GM12878 (cell line): ENCODE results near the gene PPARD. TPM values are rescaled to one million over a fixed set of nuclear protein-coding genes. Genes with fewer than 3 reads are reported as not detected.

Experiments
- BCL11A ChIP-seq: IDR thresholded peaks from 2 replicates; pipeline ENCODE4 v1.6.1; 2011; ENCODE audit warnings: low read depth, low read length
- BCLAF1 ChIP-seq: fragments of 450-650 bp; IDR thresholded peaks from 2 replicates; pipeline ENCODE4 v1.6.1; 2017; ENCODE audit warnings: antibody characterized with exemption, mild to moderate bottlenecking, moderate library complexity
- BHLHE40 ChIP-seq, 2 experiments: fragments of 450-650 bp in 1 of 2; IDR thresholded peaks; 2 replicates each; pipeline ENCODE4 v1.6.1; 2011 to 2017; ENCODE audit warnings: low read depth in 2 of 2, borderline replicate concordance in 1 of 2, improper control_type of control experiment in 1 of 2, low read length in 1 of 2, mild to moderate bottlenecking in 1 of 2
- BMI1 ChIP-seq: fragments of 450-650 bp; IDR thresholded peaks from 2 replicates; pipeline ENCODE4 v1.6.1; 2016; ENCODE audit warnings: mild to moderate bottlenecking, moderate library complexity, borderline replicate concordance
- CBX5 ChIP-seq: sonication (generic); IDR thresholded peaks from 2 replicates; pipeline ENCODE4 v1.6.1; 2016; ENCODE audit warnings: low read depth, moderate library complexity, mild to moderate bottlenecking, inconsistent platforms
- CHD4 ChIP-seq: fragments of 200-600 bp; sonication (generic); IDR thresholded peaks from 2 replicates; pipeline ENCODE4 v1.6.1; 2016; ENCODE audit warnings: mild to moderate bottlenecking
- EGR1 ChIP-seq, 2 experiments: IDR thresholded peaks; 1 replicate in 1 of 2; 2 replicates in 1 of 2; pipeline ENCODE4 v1.6.1; 2011 to 2012; ENCODE audit warnings: low read depth in 2 of 2, low read length in 2 of 2, borderline replicate concordance in 1 of 2, mild to moderate bottlenecking in 1 of 2, moderate library complexity in 1 of 2
- FOXM1 ChIP-seq: IDR thresholded peaks from 2 replicates; pipeline ENCODE4 v1.6.1; 2012; ENCODE audit warnings: low read depth, mild to moderate bottlenecking, inconsistent platforms, low read length, moderate library complexity
- KLF5 ChIP-seq: fragments of 450-650 bp; IDR thresholded peaks from 2 replicates; pipeline ENCODE4 v1.6.1; 2014; ENCODE audit warnings: mild to moderate bottlenecking; ENCODE audit not compliant: partially characterized antibody
- MEF2B ChIP-seq: fragments of 450-650 bp; IDR thresholded peaks from 2 replicates; pipeline ENCODE4 v1.6.1; 2018; ENCODE audit warnings: mild to moderate bottlenecking, moderate library complexity; ENCODE audit not compliant: partially characterized antibody, poor library complexity, severe bottlenecking
- MLLT1 ChIP-seq: fragments of 450-650 bp; IDR thresholded peaks from 2 replicates; pipeline ENCODE4 v1.6.1; 2016; ENCODE audit warnings: mild to moderate bottlenecking
- MXI1 ChIP-seq: fragments of 150-350 bp; IDR thresholded peaks from 2 replicates; pipeline ENCODE4 v1.6.1; 2011; ENCODE audit warnings: low read depth, mild to moderate bottlenecking, inconsistent platforms, low read length, improper control_type of control experiment
- NFXL1 ChIP-seq: fragments of 450-650 bp; IDR thresholded peaks from 2 replicates; pipeline ENCODE4 v1.6.1; 2017; ENCODE audit warnings: antibody characterized with exemption, mild to moderate bottlenecking, borderline replicate concordance
- NFYB ChIP-seq: IDR thresholded peaks from 2 replicates; pipeline ENCODE4 v1.6.1; 2011; ENCODE audit warnings: low read depth, mild to moderate bottlenecking, low read length, improper control_type of control experiment, moderate library complexity; ENCODE audit not compliant: insufficient read depth
- NR2C1 ChIP-seq: fragments of 450-650 bp; IDR thresholded peaks from 2 replicates; pipeline ENCODE4 v1.6.1; 2017; ENCODE audit warnings: antibody characterized with exemption, mild to moderate bottlenecking, moderate library complexity
- NRF1 ChIP-seq: conservative IDR thresholded peaks from 2 replicates; pipeline ENCODE4 v1.6.1; 2011; ENCODE audit warnings: mild to moderate bottlenecking, low read depth, low read length, improper control_type of control experiment
- PML ChIP-seq: IDR thresholded peaks from 2 replicates; pipeline ENCODE4 v1.6.1; 2012; ENCODE audit warnings: low read length, inconsistent platforms
- REST ChIP-seq: IDR thresholded peaks from 2 replicates; pipeline ENCODE4 v1.6.1; 2012; ENCODE audit warnings: mild to moderate bottlenecking, low read depth, low read length
- SREBF2 ChIP-seq: IDR thresholded peaks from 2 replicates; pipeline ENCODE4 v1.6.1; 2012; ENCODE audit warnings: mild to moderate bottlenecking, low read length
- ZBTB11 ChIP-seq: fragments of 450-650 bp; formaldehyde crosslinking; IDR thresholded peaks from 2 replicates; pipeline ENCODE4 v1.5.0; 2022; ENCODE audit warnings: mild to moderate bottlenecking, missing genetic modification characterization
- ZZZ3 ChIP-seq: IDR thresholded peaks from 2 replicates; pipeline ENCODE4 v1.6.1; 2011; ENCODE audit warnings: low read depth; ENCODE audit not compliant: control insufficient read depth, insufficient read length
- polyA plus RNA-seq, 11 experiments: library from polyadenylated mRNA; depleted of rRNA in 4 of 11; unstranded in 6 of 11; stranded (reverse) in 5 of 11; fragments of >200 nt; fragmentation: Nextera tagmentation in 4 of 11; fragmentation: Illumina TruSeq in 1 of 11; extraction: Ambion mirVana in 4 of 11; extraction: Trizol in 1 of 11; gene quantifications; 1 replicate in 1 of 11; 2 replicates in 10 of 11; pipeline versions ENCODE4 v1.2.1 to v1.2.3, GENCODE V29; 2011 to 2016; ENCODE audit warnings: inconsistent platforms in 2 of 11, missing spikeins in 2 of 11, low read depth in 1 of 11
- total RNA-seq, 4 experiments: library from RNA; depleted of rRNA in 3 of 4; stranded (reverse); fragments of >200 nt in 3 of 4; fragmentation: Illumina TruSeq in 1 of 4; extraction: Trizol in 1 of 4; gene quantifications; 2 replicates each; pipeline versions ENCODE4 v1.2.1 to v1.2.3, GENCODE V29; 2013 to 2021

PPARD gene
- total and polyA plus RNA-seq, 10 of the 15 experiments (the other 5 are each of a cell fraction or from before 2014, with no cell fraction given), result 0.05 to 12.6 (median 6.7) TPM

- TF ChIP-seq EGR1 (IDR thresholded peaks at IDR 0.05; ENCODE audit: borderline replicate concordance in 1 of 2, low read depth in 2 of 2, low read length in 2 of 2) (no peak), KLF5 (peak; percentile 17), ZBTB11 (CRISPR knock-in tag) (no peak), PML (peak; percentile 29; the same call in 1 of the 2 replicates), REST (no peak), SREBF2 (no peak), BHLHE40 (IDR thresholded peaks at IDR 0.05; ENCODE audit: borderline replicate concordance in 1 of 2, low read depth in 2 of 2, low read length in 1 of 2) (no peak), BMI1 (no peak), MLLT1 (no peak), NFXL1 (no peak), CBX5 (no peak), NFYB (no peak), MXI1 (no peak), MEF2B (no peak), NR2C1 (no peak), BCLAF1 (no peak), CHD4 (no peak), BCL11A (no peak), NRF1 (no peak), FOXM1 (0 out of 2 replicates have a peak, but pooled peaks have one; percentile 2), ZZZ3 (no peak)
Measured at GRCh38 chr6:35473850-35474130, 131.4 kb downstream of the PPARD start (continued).
